ES-I3 (cell line): ENCODE results near the gene NR1D2.
A peak's percentile ranks its signal among the peaks of the same experiment; 100 is the strongest.

Experiments
- H3K36me3 ChIP-seq: 2 replicates; pipeline ENCODE4 v1.6.1; 2013; ENCODE audit warnings: mild to moderate bottlenecking, low read length, control low read depth, moderate library complexity; ENCODE audit not compliant: insufficient read depth
- H3K4me1 ChIP-seq: 2 replicates; pipeline ENCODE4 v1.6.1; 2013; ENCODE audit warnings: mild to moderate bottlenecking, control low read depth, low read length; ENCODE audit not compliant: insufficient read depth
- H3K9ac ChIP-seq: 2 replicates; pipeline ENCODE4 v1.6.1; 2013; ENCODE audit warnings: low read depth, mild to moderate bottlenecking, low read length, moderate library complexity
- H3K9me3 ChIP-seq: 2 replicates; pipeline ENCODE4 v1.6.1; 2013; ENCODE audit warnings: mild to moderate bottlenecking, low read length, moderate library complexity; ENCODE audit not compliant: control insufficient read depth, insufficient read depth

The NR1D2 gene

GRCh38 chr3:23944007-23944783, 891 bp upstream of the NR1D2 start:
- Histone ChIP-seq H3K9ac (peak overlapping the region; percentile 68), H3K4me1 (peaks cover 19% of the 10 kb centered on the region)

GRCh38 chr3:23945663-23945912, 502 bp downstream of the NR1D2 start:
- Histone ChIP-seq H3K9me3 (no peaks in the 10 kb centered on the region), H3K4me1 (peaks cover 19% of the 10 kb centered on the region), H3K9ac (peak overlapping the region; percentile 65; the same call in 1 of the 2 replicates), H3K36me3 (no peaks in the 10 kb centered on the region)

More at GRCh38 chr3:23944007-23944783, 891 bp upstream of the NR1D2 start:
- H3K36me3 ChIP-seq = no peaks in the 10 kb centered on the region
- H3K9me3 ChIP-seq = no peaks in the 10 kb centered on the region

GRCh38 chr3:23945913-23946687, 1.0 kb downstream of the NR1D2 start:
- peaks cover 19% of the 10 kb centered on the region for H3K4me1 ChIP-seq
- H3K36me3 ChIP-seq = no peaks in the 10 kb centered on the region
- no peaks in the 10 kb centered on the region for H3K9me3 ChIP-seq
- H3K9ac ChIP-seq = peak overlapping the region; percentile 72

GRCh38 chr3:23948761-23949160, 3.7 kb downstream of the NR1D2 start:
- Histone ChIP-seq H3K9ac (no peak overlapping the region), H3K9me3 (no peaks in the 10 kb centered on the region), H3K36me3 (no peaks in the 10 kb centered on the region), H3K4me1 (peaks cover 16% of the 10 kb centered on the region)

- peaks cover 11% of the 10 kb centered on the region; the same call in 1 of the 2 replicates for H3K4me1 ChIP-seq
- H3K9me3 ChIP-seq = no peaks in the 10 kb centered on the region
- H3K36me3 ChIP-seq = no peaks in the 10 kb centered on the region
- H3K9ac ChIP-seq = no peak overlapping the region
These were observed 4.7 kb downstream of the NR1D2 start for GRCh38 chr3:23949784-23950183.

- peaks cover 11% of the 10 kb centered on the region; the same call in 1 of the 2 replicates for H3K4me1 ChIP-seq
- no peaks in the 10 kb centered on the region for H3K9me3 ChIP-seq
- H3K9ac ChIP-seq = no peak overlapping the region
- H3K36me3 ChIP-seq = no peaks in the 10 kb centered on the region
These were observed 5.2 kb downstream of the NR1D2 start for GRCh38 chr3:23950293-23950692.

GRCh38 chr3:23952646-23953045, 7.6 kb downstream of the NR1D2 start:
- no peaks in the 10 kb centered on the region for H3K9me3 ChIP-seq
- H3K9ac ChIP-seq = no peak overlapping the region
- H3K36me3 ChIP-seq = no peaks in the 10 kb centered on the region
- 0 out of 2 replicates have a peak, but pooled peaks cover 5% of the 10 kb centered on the region for H3K4me1 ChIP-seq

GRCh38 chr3:23953523-23953922, 8.4 kb downstream of the NR1D2 start:
- no peaks in the 10 kb centered on the region for H3K9me3 ChIP-seq
- no peak overlapping the region for H3K9ac ChIP-seq
- H3K4me1 ChIP-seq = no peaks in the 10 kb centered on the region
- no peaks in the 10 kb centered on the region for H3K36me3 ChIP-seq

- Histone ChIP-seq H3K4me1 (no peaks in the 10 kb centered on the region), H3K9me3 (no peaks in the 10 kb centered on the region), H3K9ac (no peak overlapping the region), H3K36me3 (no peaks in the 10 kb centered on the region)
These were observed 9.1 kb downstream of the NR1D2 start for GRCh38 chr3:23954144-23954543.

- H3K9ac ChIP-seq = no peak overlapping the region; the same call in 1 of the 2 replicates
- H3K9me3 ChIP-seq = no peaks in the 10 kb centered on the region
- no peaks in the 10 kb centered on the region for H3K36me3 ChIP-seq
- no peaks in the 10 kb centered on the region for H3K4me1 ChIP-seq
These were observed 11.6 kb downstream of the NR1D2 start for GRCh38 chr3:23956701-23957100.

- Histone ChIP-seq H3K36me3 (no peaks in the 10 kb centered on the region), H3K4me1 (no peaks in the 10 kb centered on the region)
These were observed 14.2 kb downstream of the NR1D2 start for GRCh38 chr3:23959135-23959900.

GRCh38 chr3:23960649-23961048, 15.6 kb downstream of the NR1D2 start:
- H3K4me1 ChIP-seq = no peaks in the 10 kb centered on the region
- H3K9me3 ChIP-seq = no peaks in the 10 kb centered on the region
- no peaks in the 10 kb centered on the region for H3K36me3 ChIP-seq
- H3K9ac ChIP-seq = no peak overlapping the region

More at GRCh38 chr3:23959135-23959900, 14.2 kb downstream of the NR1D2 start:
- no peaks in the 10 kb centered on the region for H3K9me3 ChIP-seq
- no peak overlapping the region for H3K9ac ChIP-seq

- no peak overlapping the region for H3K9ac ChIP-seq
- H3K4me1 ChIP-seq = no peaks in the 10 kb centered on the region
- H3K9me3 ChIP-seq = no peaks in the 10 kb centered on the region
- no peaks in the 10 kb centered on the region for H3K36me3 ChIP-seq
These were observed 16.0 kb downstream of the NR1D2 start for GRCh38 chr3:23961066-23961465.

- Histone ChIP-seq H3K4me1 (no peaks in the 10 kb centered on the region), H3K36me3 (no peaks in the 10 kb centered on the region), H3K9ac (no peak overlapping the region), H3K9me3 (no peaks in the 10 kb centered on the region)
These were observed 16.8 kb downstream of the NR1D2 start for GRCh38 chr3:23961913-23962312.
